ENCODE results near the gene KASH5. TPM values are rescaled to one million over a fixed set of nuclear protein-coding genes. Genes with fewer than 3 reads are reported as not detected.

Gene KASH5
- total and polyA plus RNA-seq, 4 donors, result not detected

DNA sequence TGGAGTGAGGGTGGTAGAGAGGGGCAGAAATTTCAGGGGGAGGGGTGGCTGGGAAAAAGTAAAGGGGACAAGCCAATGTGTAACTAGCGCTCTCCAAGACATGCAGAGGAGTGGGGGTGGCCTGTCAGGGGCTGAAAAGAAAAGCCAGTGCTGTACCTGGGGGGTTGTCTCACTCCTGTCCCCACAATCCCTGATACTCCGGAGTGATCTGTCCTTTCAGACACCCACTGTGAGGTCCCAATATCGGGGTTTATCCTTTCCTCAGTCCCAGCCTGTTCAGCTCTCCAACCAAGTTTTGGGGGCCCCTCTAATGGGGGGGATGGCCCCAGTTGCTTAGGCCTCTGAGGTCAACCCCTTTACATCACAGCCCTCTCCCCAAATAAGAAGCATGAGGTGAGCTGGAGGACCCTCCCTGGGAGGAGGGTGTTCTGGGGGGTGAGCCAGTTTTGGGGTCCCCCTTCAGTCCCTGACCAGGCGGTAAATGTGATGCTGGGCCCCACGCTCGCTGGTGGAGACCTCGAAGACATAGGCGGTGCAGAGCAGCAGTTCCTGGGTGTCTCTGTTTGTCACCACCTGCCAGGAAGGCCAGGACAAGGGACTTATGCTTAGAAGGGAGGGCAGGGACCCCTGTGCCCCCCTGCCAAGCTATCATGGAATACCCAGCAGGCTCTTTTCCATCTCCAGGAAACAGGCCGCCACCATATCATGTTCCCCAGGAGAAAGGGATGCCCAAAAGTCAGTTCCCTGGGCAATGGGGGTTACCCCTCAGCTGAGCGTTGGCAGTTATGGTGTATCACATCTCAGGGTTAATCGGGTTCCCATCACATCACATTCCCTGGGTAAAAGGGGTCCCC, 47.0 kb upstream of the KASH5 start:
- peaks cover 2 to 24% (median 11%) of the 10 kb centered on the region in 4 donors for H3K4me1 ChIP-seq (ENCODE audit: control insufficient read depth in 4 of 4, insufficient read depth in 4 of 4, low read length in 3 of 4)
- H3K9ac ChIP-seq (ENCODE audit: low read depth in 1 of 2, low read length in 2 of 2), result no peak overlapping the region
- no peaks in the 10 kb centered on the region for H3K27me3 ChIP-seq (ENCODE audit: control insufficient read depth in 4 of 4, insufficient read depth in 4 of 4, low read length in 3 of 4)
- H3K27ac ChIP-seq (ENCODE audit: low read depth in 1 of 2, low read length in 2 of 2), result peak overlapping the region in 1 of 2 donors; percentile 95
- H3K9me3 ChIP-seq (ENCODE audit: control insufficient read depth in 4 of 4, low read length in 3 of 4), result no peaks in the 10 kb centered on the region
- TF ChIP-seq GABPA (IDR thresholded peaks at IDR 0.05 in 1 of 2, conservative IDR thresholded peaks at IDR 0.05 in 1 of 2) (no peak), ZBTB33 (IDR thresholded peaks at IDR 0.05) (no peak), JUND (IDR thresholded peaks at IDR 0.05) (no peak), ATF3 (IDR thresholded peaks at IDR 0.05) (no peak), RXRA (IDR thresholded peaks at IDR 0.05) (no peak), HNF4G (IDR thresholded peaks at IDR 0.05) (no peak), YY1 (IDR thresholded peaks at IDR 0.05) (no peak), FOXA2 (IDR thresholded peaks at IDR 0.05) (no peak), HNF4A (conservative IDR thresholded peaks at IDR 0.05) (no peak), TAF1 (conservative IDR thresholded peaks at IDR 0.05) (no peak), RAD21 (IDR thresholded peaks at IDR 0.05) (no peak), SP1 (IDR thresholded peaks at IDR 0.05) (no peak), NR2F2 (IDR thresholded peaks at IDR 0.05) (no peak), REST (IDR thresholded peaks at IDR 0.05) (no peak), FOXA1 (IDR thresholded peaks at IDR 0.05) (no peak), EGR1 (IDR thresholded peaks at IDR 0.05; ENCODE audit: low read depth in 2 of 2) (no peak)
- TF ChIP-seq, protein P1, sequence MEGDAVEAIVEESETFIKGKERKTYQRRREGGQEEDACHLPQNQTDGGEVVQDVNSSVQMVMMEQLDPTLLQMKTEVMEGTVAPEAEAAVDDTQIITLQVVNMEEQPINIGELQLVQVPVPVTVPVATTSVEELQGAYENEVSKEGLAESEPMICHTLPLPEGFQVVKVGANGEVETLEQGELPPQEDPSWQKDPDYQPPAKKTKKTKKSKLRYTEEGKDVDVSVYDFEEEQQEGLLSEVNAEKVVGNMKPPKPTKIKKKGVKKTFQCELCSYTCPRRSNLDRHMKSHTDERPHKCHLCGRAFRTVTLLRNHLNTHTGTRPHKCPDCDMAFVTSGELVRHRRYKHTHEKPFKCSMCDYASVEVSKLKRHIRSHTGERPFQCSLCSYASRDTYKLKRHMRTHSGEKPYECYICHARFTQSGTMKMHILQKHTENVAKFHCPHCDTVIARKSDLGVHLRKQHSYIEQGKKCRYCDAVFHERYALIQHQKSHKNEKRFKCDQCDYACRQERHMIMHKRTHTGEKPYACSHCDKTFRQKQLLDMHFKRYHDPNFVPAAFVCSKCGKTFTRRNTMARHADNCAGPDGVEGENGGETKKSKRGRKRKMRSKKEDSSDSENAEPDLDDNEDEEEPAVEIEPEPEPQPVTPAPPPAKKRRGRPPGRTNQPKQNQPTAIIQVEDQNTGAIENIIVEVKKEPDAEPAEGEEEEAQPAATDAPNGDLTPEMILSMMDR (IDR thresholded peaks at IDR 0.05; ENCODE audit: low read depth, low read length, missing input control), result no peak
- H3K4me3 ChIP-seq (ENCODE audit: low read depth in 1 of 3, low read length in 3 of 3), result no peak overlapping the region
- peaks cover 0 to 5% (median 2%) of the 10 kb centered on the region in 4 donors for H3K36me3 ChIP-seq (ENCODE audit: control insufficient read depth in 4 of 4, insufficient read depth in 3 of 4, low read depth in 1 of 4, low read length in 3 of 4)
- WGBS, result 96% methylated on average over 11 of the region's 11 CpGs
- no peak for DNase-seq (ENCODE audit: low spot score)
